SK-N-DZ (cell line): ENCODE data around the gene PTH. TPM values are rescaled to one million over a fixed set of nuclear protein-coding genes. Genes with fewer than 3 reads are reported as not detected.

ENCODE experiments used
- DNase-seq: peaks from one replicate; pipeline ENCODE4 v3.0.0-alpha.2; 2015; ENCODE audit warnings: low spot score
- polyA plus RNA-seq, 2 experiments: library from polyadenylated mRNA; depleted of rRNA; stranded (reverse); fragments of >200 nt; gene quantifications; 2 replicates each; pipeline ENCODE4 v1.2.3, GENCODE V29; 2014

The PTH gene
- not detected in 2 replicates for polyA plus RNA-seq (2014; cell fraction: cytosol; rRNA removed)
- not detected in 2 replicates for polyA plus RNA-seq (2014; cell fraction: nucleus; rRNA removed)

DNA sequence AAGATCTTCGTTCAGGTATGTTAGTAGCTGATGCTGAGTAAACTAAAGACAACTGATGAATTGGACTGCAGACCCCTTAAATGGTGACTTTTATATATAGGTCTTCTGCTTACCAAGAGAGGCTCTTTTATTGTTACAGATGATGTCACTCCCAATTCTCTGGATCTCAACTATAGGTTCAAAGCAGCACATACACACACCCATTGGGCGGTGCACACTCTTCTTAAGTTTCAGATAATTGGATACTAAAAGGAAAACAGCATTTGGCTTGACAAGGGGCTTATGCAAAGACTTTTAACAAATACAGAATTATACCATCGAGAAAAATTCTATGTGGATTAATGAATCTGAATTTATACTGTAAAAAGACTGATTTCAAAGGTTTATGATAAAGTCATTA is at the start of gene PTH:
Gene PTH, minus strand, starts transcription at position 69 of the 400 bp plus-strand sequence. CDS start 3,142 bp downstream, outside the sequence.
- no peak for DNase-seq

- no peak for DNase-seq
These were observed 42.2 kb upstream of the PTH start for GRCh38 chr11:13538044-13538443.

- DNase-seq = no peak
These were observed 40.0 kb upstream of the PTH start for GRCh38 chr11:13535819-13536218.

DNA sequence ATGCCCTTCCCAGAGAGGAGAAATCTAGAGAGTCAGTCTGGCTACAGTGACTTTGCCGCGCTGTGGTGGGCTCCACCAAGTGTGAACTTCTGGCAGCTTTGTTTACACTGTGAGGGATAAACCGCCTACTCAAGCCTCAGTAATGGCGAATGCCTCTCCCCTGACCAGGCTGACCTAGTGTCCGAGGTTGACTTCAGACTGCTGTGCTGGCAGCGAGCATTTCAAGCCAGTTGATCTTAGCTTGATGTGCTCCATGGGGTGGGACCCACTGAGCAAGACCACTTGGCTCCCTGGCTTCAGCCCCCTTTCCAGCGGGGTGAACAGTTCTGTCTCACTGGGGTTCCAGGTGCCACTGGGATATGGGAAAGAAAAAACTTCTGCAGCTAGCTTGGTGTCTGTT is 38.6 kb upstream of the PTH start:
- DNase-seq = no peak

DNA sequence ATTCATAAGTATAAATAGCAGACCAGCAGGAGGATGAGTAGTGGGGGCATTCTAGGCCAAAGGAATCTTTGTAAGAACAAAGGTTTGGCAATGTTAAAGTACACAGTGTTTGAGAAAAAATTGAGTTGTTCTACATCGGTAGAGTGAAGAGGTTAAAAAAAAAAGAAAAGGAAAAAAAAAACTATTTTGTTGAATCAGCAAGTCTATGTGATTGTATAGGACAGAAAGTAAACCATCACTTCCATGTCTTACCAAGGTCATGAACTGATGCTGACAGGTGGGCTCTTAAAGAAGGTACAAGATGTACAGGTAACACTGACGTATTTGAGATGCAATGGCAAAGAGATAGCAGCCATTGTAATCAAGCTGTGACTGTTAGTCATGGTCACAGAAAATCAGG is 29.5 kb upstream of the PTH start:
- DNase-seq = no peak

DNA sequence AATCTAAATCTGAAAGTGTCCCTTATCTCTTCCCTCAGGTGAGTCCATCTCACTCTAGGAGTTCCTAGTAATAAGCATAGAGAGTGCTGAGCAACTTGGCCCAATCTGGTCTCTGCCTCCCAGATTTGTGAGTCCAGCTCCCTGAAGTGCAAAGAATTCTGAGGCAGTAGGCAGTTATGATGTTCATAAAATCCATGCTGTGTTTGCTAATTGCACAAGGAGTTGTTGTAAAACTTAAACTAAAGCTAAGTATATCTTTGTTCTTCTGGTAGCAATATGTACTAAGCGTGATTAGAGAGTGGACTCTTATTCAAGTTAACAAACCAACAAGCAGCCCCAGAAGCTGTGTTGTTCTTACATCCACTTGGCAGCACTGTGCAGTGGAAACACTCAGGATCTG is 7.6 kb upstream of the PTH start:
- no peak for DNase-seq

- DNase-seq = no peak
These were observed 6.7 kb upstream of the PTH start for GRCh38 chr11:13502492-13502891.

GRCh38 chr11:13494051-13494450 is 1.7 kb downstream of the PTH start:
- no peak for DNase-seq

- DNase-seq = no peak
These were observed 8.2 kb downstream of the PTH start for GRCh38 chr11:13487661-13488030.

DNA sequence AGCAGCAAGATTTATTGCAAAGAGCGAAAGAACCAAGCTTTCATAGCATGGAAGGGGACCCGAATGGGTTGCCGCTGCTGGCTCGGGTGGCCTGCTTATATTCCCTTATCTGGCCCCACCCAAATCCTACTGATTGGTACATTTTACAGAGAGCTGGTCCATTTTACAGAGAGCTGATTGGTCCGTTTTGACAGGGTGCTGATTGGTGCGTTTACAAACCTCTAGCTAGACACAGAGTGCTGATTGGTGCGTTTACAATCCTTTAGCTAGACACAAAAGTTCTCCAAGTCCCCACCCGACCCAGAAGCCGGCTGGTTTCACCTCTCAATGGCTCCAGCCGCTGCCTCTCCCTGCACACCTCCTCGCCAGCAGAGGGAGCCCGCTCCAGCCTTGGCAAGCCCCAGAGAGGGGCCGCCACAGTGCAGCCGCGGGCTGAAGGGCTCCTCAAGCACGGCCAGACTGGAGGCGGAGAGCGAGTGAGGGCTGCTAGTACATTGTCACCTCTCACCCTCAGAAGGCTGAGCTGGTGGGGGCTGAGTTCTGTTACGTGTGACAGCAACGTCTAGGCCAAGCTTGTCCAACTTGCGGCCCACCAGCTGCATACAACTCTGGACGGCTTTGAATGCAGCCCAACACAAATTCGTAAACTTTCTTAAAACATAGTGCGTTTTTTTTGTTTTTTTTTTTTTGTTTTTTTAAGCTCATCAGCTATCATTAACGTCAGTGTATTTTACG is 8.7 kb downstream of the PTH start:
- peak; percentile 60 for DNase-seq

DNA sequence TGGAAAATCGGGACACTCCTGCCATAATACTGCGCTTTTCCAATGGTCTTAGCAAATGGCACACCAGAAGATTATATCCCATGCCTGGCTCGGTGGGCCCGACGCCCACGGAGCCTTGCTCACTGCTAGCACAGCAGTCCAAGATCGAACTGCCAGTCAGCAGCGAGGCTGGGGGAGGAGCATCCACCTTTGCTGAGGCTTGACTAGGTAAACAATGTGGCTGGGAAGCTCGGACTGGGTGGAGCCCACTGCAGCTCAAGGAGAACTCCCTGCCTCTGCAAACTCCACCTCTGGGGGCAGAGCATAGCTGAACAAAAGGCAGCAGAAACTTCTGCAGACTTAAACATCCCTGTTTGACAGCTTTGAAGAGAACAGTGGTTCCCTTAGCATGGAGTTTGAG is 15.6 kb downstream of the PTH start:
- DNase-seq = no peak

GRCh38 chr11:13479688-13480087 is 16.1 kb downstream of the PTH start:
- DNase-seq = no peak

DNA sequence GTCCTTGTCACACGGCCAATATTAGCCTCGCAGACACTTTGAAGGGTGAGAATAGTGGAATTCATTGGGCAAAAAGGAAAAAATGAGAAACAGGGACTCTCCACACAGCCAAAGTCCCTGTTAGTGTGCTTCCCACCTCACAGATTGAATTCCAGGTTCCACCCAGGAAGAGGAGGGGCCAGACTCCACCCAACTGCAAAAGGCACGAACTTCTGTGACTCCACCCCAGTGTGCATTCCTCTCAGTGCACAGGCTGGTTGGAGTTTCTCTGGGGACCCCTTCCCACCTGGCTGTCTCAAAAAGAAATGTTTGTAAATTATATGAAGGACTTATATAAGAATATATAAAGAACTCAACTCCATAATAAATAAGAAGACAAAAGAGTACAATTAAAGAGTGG is 20.7 kb downstream of the PTH start:
- DNase-seq = no peak

DNA sequence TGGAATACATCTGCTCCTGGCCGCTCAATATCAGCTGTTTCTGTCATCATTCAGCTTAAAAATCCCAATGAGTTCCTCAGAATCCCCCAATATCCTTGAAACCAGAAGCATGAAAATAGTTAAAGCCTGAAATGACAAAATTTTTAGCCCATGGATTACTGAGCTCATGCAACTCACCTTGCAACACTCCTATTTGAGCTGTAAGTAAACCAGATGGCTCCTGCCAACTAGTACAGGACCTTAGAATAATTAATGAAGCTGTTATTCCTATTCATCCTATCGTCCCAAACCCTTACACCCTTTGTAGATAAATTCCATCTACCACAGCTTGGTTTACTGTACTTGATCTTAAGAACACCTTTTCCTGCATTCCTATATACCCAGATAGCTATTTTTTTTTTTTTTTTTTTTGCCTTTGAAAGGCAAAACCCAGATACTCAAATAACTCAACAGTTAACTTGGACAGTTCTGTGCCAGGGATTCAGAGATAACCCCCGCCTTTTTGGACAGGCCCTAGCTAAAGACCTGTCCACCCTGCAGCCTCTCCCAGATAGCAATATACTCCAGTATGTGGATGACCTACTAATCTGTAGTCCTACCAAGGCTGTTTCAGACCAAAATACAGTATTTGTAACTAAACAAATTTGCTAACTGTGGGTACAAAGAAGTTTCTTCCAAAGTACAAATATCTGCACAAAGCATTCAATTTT is 22.6 kb downstream of the PTH start:
- no peak for DNase-seq

DNA sequence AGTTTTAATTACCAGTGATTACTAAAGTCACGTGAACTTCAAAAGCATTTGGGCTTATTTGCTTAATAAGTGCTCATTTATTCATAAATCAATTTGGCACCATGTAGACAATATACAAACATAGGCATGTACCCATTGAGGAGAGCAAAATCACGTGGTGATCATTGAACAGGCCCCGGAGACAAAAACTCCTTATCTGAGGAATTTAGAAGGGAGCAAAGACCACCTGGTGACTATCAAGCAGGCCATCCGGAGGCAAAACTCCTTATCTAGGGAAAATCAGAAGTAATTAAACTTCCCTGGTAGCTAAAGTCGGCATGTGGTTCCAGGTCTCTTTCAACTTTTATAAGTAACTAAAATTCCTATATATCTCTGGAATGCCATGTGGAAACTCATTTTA is 27.0 kb downstream of the PTH start:
- DNase-seq = no peak

DNA sequence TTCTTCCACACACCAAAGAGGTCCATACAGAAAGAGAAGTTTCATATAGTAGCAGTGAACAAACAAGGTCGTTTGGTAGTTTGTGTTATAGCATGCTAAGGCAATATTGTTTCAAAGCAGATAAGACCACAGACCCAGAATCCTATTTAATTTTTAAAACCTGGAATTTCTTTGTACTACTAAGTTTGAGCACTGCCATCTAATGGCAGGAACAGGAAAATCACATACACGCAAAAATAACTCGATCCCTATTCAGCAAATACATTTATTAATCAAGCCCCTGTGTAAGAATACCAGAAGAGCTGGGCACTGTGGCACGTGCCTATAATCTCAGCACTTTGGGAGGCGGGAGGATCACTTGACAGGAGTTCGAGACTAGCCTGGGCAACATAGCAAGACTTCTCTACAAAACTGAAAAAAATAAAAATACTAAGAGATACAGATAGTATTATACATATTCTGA is 29.9 kb downstream of the PTH start:
- peak; percentile 56 for DNase-seq

GRCh38 chr11:13463779-13464290 is 32.0 kb downstream of the PTH start:
- peak; percentile 15 for DNase-seq

- peak; percentile 95 for DNase-seq
These were observed 32.7 kb downstream of the PTH start, which contains the start of gene BTBD10 for GRCh38 chr11:13462901-13463778. Gene BTBD10, minus strand, starts transcription at chr11:13463222. Its CDS starts 18,098 bp downstream, at chr11:13445124.

DNA sequence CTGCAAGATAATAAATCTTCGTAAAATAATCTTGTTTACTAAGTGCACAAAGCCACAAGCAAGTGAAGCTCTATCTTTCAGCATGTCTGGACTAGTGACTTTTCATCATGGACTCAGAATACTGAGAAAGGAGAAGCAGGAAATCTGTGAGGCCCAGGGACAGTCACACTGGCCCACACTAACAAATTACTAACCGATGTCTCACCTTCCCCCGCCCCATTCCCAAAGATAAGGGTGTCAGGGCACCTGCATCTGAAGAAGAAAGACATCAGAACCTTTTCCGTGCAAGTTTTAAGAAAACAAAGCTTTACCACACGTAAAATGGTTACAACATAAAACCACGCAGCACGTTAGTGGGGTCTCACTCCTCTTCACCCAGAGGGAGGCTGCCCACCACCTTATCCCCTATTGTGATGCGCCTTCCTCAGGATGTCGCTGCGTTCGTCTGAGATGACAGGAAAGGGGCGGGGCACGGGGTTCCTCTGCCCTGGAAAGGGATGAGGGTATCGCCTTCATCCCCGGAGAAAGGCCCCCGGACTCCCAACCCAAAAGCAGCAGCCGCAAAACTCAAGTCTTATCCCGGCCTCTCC is 33.4 kb downstream of the PTH start:
- peak; percentile 80 for DNase-seq

DNA sequence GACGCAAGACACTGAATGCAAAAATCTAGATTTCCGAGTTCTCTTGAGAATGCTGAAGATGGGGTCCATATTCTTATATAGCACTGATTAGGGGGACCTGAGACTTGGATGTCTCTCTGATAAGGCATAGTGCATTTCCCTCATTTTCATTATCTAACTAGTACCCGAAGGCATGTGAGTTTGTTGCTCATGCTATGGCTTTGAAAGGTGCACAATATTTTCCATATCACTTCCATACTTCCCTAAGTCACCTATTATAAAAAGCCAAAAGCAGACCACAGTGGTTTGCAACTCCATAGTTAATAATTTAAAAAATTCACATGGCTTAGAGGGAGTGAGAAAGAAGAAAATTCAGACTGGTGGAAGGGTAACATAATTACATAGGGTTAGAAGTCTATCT is 34.5 kb downstream of the PTH start:
- no peak for DNase-seq

DNA sequence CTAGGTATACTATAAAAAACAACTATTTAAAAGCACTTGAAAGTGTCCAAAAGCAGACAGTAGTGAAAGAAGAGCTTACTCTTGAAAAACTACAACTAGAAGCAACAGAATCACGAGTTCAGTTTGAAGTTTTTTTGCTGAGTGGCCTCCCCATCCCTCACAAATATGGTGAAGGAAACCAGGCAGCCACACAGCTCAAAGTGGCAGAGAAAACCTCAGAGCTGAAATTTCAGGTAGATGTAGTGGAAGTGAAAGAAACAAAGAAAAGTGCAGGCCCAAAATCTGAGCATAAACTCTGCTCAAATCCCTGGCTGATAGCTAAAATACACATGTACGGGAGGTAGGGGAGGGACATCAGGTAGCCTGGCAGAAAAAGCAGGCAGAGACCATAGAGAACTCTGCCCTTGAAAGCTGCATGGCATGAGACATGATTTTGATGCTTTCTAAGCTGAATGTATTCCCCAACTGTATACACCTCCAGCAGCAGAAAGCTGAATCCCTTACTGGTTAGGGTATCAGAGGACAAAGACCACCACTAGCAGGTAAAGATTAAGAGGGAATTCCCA is 44.9 kb downstream of the PTH start:
- DNase-seq = no peak
